GM12873 (cell line): ENCODE results near the gene FIGLA.

Experiments used
- CTCF ChIP-seq: IDR thresholded peaks from 2 replicates; pipeline ENCODE4 v1.5.1; 2012; ENCODE audit warnings: low read depth, mild to moderate bottlenecking, moderate library complexity, low read length, control low read depth; ENCODE audit not compliant: insufficient read depth; ENCODE audit errors: missing control alignments

Gene FIGLA

GRCh38 chr2:70768590-70769085 lies 21.8 kb downstream of the FIGLA start:
- no peak for TF ChIP-seq CTCF

- peak; percentile 34 for TF ChIP-seq CTCF
These were observed 22.5 kb downstream of the FIGLA start, which contains the start of gene ADD2 for GRCh38 chr2:70767699-70768589. Gene ADD2, minus strand, starts transcription at chr2:70768200. Its CDS starts 61,792 bp downstream, at chr2:70706408.

GRCh38 chr2:70767079-70767698 lies 23.3 kb downstream of the FIGLA start:
- TF ChIP-seq CTCF, result no peak

GRCh38 chr2:70766357-70767078 lies 23.9 kb downstream of the FIGLA start:
- TF ChIP-seq CTCF, result no peak

GRCh38 chr2:70765507-70765906 lies 24.9 kb downstream of the FIGLA start:
- TF ChIP-seq CTCF, result no peak

- TF ChIP-seq CTCF, result no peak
These were observed 31.0 kb downstream of the FIGLA start for GRCh38 chr2:70759446-70759845.

GRCh38 chr2:70757966-70758365 lies 32.5 kb downstream of the FIGLA start:
- no peak for TF ChIP-seq CTCF
